GM15510 (cell line): ENCODE results near the gene CEP295NL.

Experiments
- POLR2A ChIP-seq: IDR thresholded peaks from 3 replicates; pipeline ENCODE4 v1.6.1; 2011; ENCODE audit warnings: borderline replicate concordance; ENCODE audit not compliant: insufficient read length; ENCODE audit errors: extremely low read depth

Gene CEP295NL

DNA sequence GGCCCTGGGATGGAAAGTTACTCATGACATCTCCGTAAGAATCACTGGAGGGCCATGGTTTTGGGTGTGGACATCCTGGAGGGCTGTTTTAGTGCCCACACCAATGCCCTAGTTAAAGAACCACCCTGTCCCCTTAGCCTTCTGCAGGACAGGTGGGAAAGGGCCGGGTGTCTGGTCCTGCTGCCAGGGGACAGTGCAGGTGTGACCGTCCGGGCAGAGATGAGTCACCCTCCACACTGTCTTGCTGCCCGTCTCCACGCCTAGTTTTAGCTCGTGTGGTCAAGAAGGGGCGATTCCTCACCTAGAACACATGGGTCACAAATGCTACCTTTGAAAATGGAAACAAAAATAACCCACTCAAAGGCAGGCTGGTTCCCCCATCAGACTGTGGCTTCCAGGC is 17.0 kb downstream of the CEP295NL start:
- no peak for TF ChIP-seq POLR2A

GRCh38 chr17:78884876-78885667 is 17.9 kb downstream of the CEP295NL start:
- no peak for TF ChIP-seq POLR2A

- TF ChIP-seq POLR2A, result no peak
These were observed 18.7 kb downstream of the CEP295NL start for GRCh38 chr17:78884148-78884825.

DNA sequence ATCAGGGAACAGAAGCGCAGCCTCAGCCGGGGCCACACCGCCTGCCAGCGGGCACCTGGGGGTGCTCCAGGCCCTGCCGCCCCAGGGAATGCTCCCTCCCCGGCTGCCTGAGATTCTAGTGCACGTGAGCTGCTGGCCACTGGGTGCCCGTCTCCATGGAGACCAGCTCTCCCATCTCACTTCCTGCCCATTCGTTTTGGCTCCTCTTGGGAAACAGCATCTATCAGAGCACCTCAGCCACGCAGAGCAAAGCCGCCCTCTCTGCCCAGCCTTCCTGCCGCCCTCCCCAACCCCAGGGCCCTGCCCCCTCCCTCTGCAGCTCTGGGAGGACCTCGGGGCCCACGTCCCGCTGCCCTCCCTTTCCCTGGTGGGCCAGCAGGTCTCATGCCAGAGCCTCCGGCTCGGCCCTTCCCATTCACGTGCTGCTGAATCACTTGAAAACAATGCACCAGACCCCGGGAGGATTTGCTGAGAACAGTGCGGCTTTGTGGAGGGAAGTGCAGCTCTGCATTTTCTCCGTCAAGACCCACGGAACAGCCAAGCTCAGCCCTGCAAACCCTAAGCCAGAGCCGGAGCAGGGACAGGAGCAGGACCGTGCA is 19.4 kb downstream of the CEP295NL start:
- no peak for TF ChIP-seq POLR2A

- TF ChIP-seq POLR2A, result no peak
These were observed 19.9 kb downstream of the CEP295NL start for GRCh38 chr17:78883089-78883532.

DNA sequence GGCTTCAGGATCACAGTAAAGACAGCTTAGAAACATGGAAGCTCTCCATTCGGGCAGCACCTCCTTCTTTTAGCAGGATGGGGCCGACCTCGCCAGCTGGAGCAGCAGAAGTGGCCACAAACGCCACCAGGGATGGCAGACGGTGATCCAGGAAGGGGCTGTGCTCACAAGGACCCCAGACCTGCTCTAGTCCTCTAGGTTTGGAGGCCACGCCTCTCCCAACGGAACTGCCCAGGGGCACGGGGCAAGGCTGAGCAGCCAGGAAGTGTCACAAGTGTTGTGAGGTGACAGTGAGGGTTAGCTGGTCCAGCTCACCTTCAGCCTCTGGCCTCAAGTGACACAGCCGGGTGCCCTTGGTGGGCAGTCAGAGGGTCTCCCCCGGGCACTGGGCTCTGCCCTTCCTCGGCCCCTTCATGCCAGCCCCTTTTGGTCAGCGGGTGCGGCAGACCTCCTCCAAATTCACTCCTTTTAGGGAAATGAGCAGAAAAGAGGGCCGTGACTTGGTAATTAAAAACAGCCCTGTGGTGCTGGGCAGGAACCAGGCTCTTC is 20.4 kb downstream of the CEP295NL start:
- TF ChIP-seq POLR2A, result no peak

DNA sequence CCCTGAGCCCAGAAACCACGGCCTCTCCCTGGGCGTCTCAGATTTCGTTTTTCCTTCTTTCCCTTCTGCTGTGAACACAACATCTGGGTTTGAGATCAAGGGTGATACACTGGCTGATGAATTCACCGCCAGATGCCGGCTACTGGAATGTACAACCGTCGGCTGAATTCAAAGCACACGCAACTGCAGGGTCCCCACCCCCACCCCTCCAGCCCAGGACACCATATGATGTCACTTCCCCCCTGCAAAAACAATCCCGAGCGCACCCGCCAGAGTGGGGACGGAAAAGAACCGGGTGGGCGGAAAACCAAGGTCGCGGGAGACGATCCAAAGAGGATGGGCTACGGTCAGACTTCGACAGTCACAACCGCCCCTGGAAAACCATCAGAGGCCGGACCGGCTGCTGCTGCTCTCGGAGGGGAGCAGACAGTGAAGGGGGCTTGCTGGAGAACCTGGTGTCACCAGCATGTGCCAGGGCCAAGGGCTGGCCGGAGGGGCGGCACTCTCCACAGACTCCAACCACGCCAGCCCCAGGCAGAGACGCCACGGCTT is 23.3 kb downstream of the CEP295NL start:
- no peak for TF ChIP-seq POLR2A

- TF ChIP-seq POLR2A, result no peak
These were observed 24.0 kb downstream of the CEP295NL start for GRCh38 chr17:78878871-78879527.

DNA sequence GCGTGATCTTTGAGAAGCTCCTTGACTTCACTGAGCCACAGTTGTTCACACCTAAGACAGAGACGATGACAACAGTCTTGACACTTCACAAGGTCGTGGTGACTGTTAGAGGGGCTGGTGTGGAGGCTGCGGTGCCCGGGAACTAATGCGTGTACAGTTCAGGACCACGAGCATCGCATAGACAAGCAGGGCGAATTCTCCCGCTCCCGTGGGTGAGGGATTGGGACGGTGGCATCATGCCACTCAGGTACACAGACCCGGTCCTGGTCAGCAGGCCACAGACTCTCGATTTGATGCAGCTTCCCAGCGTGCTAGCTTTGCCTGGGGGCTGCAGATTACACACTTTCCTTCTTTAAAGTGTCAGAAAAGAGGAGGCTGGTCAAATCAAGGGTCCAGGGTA is 24.7 kb downstream of the CEP295NL start:
- no peak for TF ChIP-seq POLR2A

GRCh38 chr17:78876094-78876597 is 26.9 kb downstream of the CEP295NL start:
- no peak for TF ChIP-seq POLR2A

- no peak for TF ChIP-seq POLR2A
These were observed 27.5 kb downstream of the CEP295NL start for GRCh38 chr17:78875363-78876093.

GRCh38 chr17:78873519-78874340 is 29.3 kb downstream of the CEP295NL start:
- TF ChIP-seq POLR2A, result no peak

DNA sequence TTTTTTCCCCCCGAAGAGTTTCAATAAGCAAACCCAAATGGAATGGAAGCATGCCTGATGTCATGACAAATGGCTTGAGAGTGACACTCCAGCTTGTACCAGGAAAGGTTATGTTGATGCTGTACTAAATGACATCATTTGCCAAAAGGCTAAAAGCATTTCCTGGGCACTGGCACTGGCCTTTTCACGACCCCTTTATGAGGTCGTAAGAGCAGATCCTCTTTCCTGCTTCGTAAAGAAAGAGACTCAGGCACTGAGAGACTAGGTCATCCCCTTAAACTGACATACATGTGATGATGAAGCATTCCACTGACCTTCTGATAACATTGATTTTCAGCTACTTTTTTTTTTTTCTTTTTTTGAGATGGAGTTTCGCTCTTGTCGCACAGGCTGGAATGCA is 30.5 kb downstream of the CEP295NL start:
- TF ChIP-seq POLR2A, result no peak
